ENCODE results near the gene ROBO3.

The ROBO3 gene

GRCh38 chr11:124893781-124894401 is 28.7 kb downstream of the ROBO3 start:
- DNase-seq: no peak

- no peak for DNase-seq
These were observed 29.6 kb downstream of the ROBO3 start for GRCh38 chr11:124894606-124895430.

- DNase-seq: no peak
These were observed 30.3 kb downstream of the ROBO3 start for GRCh38 chr11:124895471-124895971.

- DNase-seq: no peak
These were observed 31.0 kb downstream of the ROBO3 start for GRCh38 chr11:124896071-124896750.

GRCh38 chr11:124896821-124897391 is 31.7 kb downstream of the ROBO3 start:
- DNase-seq: no peak

GRCh38 chr11:124897674-124898262 is 32.5 kb downstream of the ROBO3 start, which contains the start of gene ROBO4:
Gene ROBO4 (minus strand): TSS chr11:124897865. CDS start chr11:124897795, 70 bp downstream.
- no peak for DNase-seq

- DNase-seq: no peak
These were observed 33.0 kb downstream of the ROBO3 start for GRCh38 chr11:124898263-124898680.

- no peak for DNase-seq
These were observed 33.5 kb downstream of the ROBO3 start for GRCh38 chr11:124898711-124899110.

- no peak for DNase-seq
These were observed 34.3 kb downstream of the ROBO3 start for GRCh38 chr11:124899383-124900145.

- no peak for DNase-seq
These were observed 35.2 kb downstream of the ROBO3 start for GRCh38 chr11:124900464-124900863.

- no peak for DNase-seq
These were observed 37.4 kb downstream of the ROBO3 start for GRCh38 chr11:124902616-124903015.

- DNase-seq: no peak
These were observed 50.5 kb downstream of the ROBO3 start for GRCh38 chr11:124915541-124916369.

GRCh38 chr11:124916370-124916710 is 51.1 kb downstream of the ROBO3 start:
- no peak for DNase-seq

GRCh38 chr11:124917115-124917637 is 51.9 kb downstream of the ROBO3 start:
- DNase-seq: no peak

GRCh38 chr11:124918950-124919349 is 53.7 kb downstream of the ROBO3 start, which contains the start of gene HEPN1:
Gene HEPN1 (plus strand): TSS chr11:124919250.
- DNase-seq: no peak

- DNase-seq: no peak
These were observed 54.7 kb downstream of the ROBO3 start for GRCh38 chr11:124919898-124920297.

- DNase-seq: no peak
These were observed 55.1 kb downstream of the ROBO3 start for GRCh38 chr11:124920356-124920755.

- DNase-seq: no peak
These were observed 55.8 kb downstream of the ROBO3 start for GRCh38 chr11:124920870-124921609.

GRCh38 chr11:124922831-124923230 is 57.6 kb downstream of the ROBO3 start:
- DNase-seq: no peak

GRCh38 chr11:124923296-124923695 is 58.1 kb downstream of the ROBO3 start:
- no peak for DNase-seq

Measured in NCI-H510A treated with DMSO at 0.1 percent for 48 hours (cell line).